Camera-type eye (tissue), 1 donor: ENCODE data around the gene HEPH. TPM values are rescaled to one million over a fixed set of nuclear protein-coding genes. Genes with fewer than 3 reads are reported as not detected.

Source experiments
- total RNA-seq: library from RNA; depleted of rRNA; stranded (reverse); fragments of >200 nt; gene quantifications from one replicate; pipeline ENCODE4 v1.2.3, GENCODE V29; 2014

The HEPH gene
- 55.7 TPM for total RNA-seq

GRCh38 chrX:66163849-66164411 is at the start of gene HEPH:
TSS of gene HEPH (plus strand) at chrX:66164247. CDS start at chrX:66170571, 6,324 bp downstream.

Other genes starting within 250 kb of the HEPH start
- 10.9 TPM for gene VSIG4, start 124.2 kb upstream of the HEPH start, total RNA-seq